ENCODE results near the gene KCTD21.

GRCh38 chr11:78205256-78205655 lies 16.8 kb upstream of the KCTD21 start:
- TF ChIP-seq, protein P1, sequence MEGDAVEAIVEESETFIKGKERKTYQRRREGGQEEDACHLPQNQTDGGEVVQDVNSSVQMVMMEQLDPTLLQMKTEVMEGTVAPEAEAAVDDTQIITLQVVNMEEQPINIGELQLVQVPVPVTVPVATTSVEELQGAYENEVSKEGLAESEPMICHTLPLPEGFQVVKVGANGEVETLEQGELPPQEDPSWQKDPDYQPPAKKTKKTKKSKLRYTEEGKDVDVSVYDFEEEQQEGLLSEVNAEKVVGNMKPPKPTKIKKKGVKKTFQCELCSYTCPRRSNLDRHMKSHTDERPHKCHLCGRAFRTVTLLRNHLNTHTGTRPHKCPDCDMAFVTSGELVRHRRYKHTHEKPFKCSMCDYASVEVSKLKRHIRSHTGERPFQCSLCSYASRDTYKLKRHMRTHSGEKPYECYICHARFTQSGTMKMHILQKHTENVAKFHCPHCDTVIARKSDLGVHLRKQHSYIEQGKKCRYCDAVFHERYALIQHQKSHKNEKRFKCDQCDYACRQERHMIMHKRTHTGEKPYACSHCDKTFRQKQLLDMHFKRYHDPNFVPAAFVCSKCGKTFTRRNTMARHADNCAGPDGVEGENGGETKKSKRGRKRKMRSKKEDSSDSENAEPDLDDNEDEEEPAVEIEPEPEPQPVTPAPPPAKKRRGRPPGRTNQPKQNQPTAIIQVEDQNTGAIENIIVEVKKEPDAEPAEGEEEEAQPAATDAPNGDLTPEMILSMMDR (conservative IDR thresholded peaks at IDR 0.05; ENCODE audit: low read length), result no peak
- no peak for TF ChIP-seq EZH2phosphoT487 (IDR thresholded peaks at IDR 0.05; ENCODE audit: borderline replicate concordance)

All from Loucy (cell line).